Activated naive CD4-positive, alpha-beta T cell (primary cell): ENCODE results near the gene IGSF5.
"Not testable (repeated sequence)": the region's sequence is repeated elsewhere in the genome, so short reads cannot be mapped to it uniquely, and the experiment has no call there.

ENCODE experiments used
- DNase-seq, 4 experiments: peaks; one replicate each; lab custom pipeline; 2025; lab: John Stamatoyannopoulos, UW

Gene IGSF5

DNA sequence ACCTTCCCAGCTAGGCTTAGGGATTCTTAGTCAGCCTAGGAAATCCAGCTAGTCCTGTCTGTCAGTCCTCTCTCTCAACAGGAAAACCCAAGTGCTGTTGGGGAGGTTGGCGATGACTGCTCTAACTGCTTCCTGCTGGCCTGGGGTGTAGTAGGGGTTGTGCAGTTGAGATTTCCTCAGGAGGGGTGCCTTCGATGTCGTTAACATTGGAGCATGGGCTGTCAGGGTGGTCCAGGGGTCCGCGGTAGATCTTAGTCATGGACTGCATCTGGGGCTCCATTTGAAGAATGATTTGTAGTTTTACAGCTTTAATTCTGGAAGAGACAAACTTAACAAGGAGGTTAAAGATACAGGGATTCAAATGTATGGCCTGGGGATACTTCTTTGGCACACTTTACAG, 5.5 kb upstream of the IGSF5 start:
- not testable (repeated sequence) for DNase-seq

DNA sequence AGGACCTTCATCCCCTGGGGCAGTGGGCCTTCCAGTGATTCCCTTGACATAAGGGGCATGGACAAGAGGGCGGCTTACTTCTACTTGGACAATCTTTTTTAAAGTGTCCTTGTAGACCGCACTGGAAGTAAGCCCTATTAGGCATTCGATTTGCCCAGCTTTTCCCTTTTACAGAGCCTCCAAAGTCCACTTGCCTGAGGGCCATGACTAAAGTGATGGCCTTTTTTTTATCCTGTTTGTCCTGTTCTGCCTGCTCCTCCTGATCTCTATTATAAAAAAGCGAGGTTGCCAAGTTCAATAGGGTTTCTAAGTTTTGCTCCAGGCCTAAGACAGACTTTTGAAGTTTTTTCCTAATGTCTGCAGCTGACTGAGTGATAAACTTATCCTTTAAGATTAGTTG, 2.4 kb upstream of the IGSF5 start:
- DNase-seq: not testable (repeated sequence)

DNA sequence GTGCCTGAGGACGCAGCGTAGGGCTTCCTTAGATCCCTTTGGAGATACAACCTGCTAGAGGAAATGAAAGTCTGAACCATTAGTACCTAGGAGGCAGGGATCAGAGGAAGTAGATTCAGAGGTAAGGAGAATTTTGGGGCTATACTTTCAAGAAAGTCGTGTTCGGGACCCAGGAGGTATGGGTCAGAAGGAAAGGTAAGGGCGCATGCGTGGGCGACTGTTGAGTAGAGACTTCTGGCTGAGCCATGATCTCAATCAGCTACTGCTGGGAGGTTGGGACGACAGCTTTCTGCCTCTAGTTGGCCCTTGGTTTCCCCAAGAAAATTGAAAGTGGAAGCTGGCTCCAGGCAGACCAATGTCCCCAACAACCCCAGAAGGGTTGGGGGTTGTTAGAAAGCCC, 349 bp downstream of the IGSF5 start:
- DNase-seq: not testable (repeated sequence)

DNA sequence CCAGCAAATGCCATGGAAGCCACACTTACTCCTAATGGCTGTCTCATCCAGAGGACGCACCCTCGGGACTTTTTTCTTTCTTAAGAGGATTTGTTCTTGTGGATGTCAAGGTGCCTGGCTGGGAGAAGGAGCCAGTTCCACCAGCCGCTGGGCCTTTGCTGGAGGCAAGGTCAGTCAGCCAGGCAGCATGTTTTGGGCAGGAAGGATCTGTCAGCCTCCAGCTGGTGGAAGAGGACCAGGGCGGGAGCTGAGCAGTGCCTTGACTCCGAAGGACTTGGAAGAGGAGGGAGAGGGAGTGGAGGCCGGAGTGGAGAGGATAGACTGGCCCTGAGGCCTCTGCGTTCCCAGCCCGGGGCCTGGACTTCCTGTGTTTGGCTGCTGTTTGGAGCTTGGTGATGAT, 5.7 kb downstream of the IGSF5 start:
- no peak for DNase-seq

DNA sequence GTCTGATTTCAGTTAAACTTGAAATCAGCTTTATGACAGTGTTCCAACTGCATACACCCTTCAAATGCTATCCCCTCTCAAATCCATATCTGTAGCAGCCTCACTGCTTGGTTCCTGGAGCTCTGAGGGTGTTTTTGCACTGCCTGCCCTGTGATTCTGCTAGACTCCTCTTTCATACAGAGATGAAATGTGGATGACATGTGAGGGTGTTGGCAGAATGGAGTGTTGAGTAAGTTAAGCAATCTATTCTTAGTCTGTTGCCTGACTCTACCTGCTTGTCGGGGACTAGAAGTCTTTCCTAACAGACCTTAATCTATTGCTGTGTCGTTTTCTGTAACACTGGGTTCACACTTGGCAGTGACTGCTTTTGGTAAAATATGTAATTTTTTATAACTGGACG, 9.8 kb downstream of the IGSF5 start:
- DNase-seq: no peak

DNA sequence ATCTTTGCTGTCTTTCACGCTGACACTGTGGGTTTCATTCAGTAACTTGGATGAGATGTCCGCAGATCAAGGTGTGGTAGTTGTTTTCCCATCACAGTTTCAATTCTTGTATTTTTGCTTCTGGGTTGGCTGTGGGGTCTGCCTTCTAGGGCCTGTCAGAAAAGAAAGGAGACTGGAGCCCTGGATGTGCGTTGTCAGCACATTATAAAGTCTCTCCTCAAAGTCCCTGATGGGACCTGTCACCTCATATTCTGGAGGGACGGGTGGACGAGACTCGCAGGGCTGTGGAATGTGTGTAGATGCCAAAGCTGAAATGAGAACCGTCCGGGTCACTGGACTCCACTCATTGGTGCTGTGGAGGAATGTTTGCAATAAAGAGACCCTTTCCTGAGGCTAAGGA, 11.3 kb downstream of the IGSF5 start:
- no peak for DNase-seq

DNA sequence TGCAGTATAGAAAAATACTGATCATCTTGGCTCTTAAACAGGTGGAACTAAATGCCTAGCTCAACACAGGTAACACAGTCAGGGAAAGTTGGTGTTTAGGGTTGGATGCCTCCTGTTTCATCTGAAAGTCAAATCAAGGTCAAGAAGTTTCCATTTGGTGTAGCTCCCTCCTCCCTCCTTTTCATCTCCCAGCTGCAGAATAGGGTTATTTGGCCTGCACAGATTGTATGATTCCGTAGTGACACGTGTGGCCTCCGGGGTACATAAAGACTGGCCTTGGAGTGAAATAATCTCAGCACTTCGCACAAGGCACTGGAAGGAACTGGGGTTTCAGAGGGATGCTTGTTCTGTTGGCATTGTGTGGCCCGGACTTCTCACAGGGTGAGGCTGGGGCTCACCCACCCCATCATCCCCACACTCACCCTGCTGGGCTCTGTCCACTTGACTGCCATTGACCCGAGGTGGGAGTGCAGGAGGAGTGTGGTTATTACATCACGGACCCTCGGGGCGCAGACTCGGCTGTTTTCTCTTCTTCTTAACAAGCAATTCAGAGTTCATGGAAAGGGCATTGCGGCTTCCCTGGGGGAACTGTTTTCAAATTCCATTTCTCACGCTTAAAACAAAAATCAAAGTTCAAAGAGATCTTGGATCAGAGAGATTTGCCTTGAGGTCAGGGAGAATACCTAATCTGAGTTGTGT, 18.4 kb downstream of the IGSF5 start:
- DNase-seq: no peak

DNA sequence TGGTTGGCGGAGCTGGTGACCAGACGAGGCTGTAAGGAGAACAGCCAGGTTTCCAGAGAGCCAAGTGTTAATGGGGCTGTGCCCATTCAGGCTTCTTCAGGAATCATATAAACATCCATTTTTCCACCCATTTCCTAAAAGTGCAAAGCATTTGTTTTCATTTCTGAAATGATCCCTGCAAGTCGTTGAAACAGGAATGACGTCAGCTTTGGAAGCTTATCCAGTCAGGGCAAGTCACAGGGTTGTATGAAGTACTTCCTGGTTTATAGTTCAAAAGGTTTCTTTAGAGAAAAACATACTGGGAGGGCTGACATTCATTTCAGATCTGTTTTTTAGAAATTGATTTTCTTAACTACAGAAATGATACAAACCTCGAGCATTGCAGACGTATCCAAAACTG, 29.2 kb downstream of the IGSF5 start:
- no peak for DNase-seq

DNA sequence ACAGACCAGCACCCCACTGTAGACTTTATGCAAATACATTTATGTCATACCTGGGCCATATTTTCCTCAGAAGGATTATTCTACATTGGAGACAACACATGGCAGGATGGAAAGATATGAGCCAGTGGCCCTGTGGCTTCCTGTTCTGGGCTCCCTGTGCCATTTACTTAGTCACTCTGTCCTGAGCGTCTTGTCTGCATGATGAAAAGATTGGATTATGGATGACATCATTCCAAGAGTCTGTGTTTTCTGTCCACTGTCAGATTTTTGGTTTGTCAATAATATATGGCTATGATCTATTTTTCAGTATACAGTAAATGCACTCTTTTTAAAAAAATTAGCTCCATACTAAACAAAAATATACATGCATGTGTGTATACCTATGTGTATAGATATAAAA, 30.8 kb downstream of the IGSF5 start:
- DNase-seq: no peak

DNA sequence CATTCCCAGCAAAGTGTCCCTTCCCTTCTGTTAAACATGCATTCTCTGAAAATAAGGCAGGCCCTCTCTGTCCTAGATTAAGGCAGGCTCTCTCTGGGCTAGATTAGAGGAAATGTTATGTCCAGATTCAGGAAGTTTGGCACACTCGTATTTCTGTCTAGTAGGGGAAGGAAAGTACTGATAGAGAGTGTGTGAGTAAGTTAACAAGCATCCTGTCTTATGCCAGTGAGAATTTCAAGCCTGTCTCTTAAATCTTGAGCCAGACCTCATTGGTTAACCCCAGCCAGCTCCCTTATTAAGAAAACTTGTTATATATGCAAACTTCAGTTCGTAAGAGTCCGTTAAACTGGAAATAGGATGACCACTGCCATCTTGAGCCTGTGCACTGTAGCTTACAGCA, 31.6 kb downstream of the IGSF5 start:
- no peak for DNase-seq

DNA sequence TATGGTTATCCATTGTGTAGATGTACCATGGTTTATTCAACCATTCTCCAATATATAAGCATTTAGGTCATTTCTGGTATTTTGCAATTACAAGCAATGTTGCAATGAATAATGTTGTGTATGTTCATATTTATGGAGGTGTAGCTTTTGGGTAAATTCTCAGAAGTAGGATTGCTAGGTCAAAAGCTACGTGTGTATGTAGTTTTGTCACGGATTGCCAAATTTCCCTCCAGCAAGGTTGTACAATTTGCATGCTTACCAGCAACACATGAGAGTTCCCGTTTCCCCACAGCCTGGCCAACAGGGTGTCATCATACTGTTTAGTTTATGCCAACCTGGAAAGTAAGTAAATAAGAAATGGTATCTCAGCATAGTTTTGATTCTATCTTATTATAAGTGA, 36.3 kb downstream of the IGSF5 start:
- DNase-seq: no peak

DNA sequence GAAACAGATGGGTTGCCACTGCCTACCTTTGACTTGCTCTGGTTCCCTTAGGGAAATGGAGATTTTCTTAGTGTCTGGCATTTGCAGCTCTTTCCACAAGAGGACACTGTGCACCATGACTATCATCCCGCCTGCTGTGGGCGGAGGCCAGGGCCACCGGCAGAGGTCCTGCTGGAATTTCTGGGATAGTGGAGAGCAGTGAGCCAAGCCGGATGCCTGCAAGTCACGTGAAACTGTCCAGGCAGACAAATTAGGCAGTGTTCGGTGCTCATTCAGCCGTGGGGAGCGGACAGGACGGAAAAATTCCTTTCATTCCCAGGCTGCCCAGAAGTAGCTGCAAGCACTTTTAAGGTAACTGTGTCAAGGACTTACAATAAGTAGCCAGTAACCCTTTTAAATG, 43.4 kb downstream of the IGSF5 start:
- no peak for DNase-seq

DNA sequence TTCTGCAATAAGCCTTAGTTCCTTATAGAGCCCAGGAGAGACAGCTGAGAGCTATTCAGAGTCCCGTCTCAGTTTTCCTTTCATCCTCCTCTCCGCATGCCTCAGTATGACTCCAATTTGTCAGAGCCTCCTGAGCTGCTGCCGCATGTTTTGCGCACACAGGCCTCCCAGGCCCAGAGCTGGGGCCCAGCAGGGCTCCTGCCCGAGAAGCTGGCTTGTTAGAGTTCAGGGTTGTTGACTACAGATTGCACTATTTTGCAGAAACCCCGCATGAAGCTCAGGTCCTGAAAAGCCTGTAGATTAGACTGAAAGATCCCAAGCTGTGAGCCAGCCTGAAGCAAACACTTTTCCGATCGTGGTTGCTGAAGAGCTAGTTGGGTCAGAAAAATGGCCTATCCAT, 51.5 kb downstream of the IGSF5 start:
- no peak for DNase-seq

DNA sequence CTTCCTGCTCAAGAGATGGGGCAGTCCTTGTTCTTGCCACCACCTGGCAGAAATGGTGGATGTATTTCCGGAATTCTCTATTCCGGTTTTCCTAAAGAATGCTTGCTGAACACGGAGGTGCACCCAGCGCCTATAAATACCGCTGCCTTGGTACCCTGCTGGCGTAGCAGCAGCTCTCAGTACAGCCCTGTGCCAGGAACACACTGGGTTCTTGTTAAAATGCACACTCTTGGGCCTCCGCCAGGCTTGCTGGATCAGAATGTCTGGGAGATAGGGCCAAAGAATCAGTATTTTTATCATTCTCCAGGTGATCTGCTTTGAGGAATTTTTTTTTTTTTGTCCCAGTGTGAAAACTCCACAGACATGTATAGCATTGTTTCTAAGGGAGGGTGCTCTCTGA, 54.2 kb downstream of the IGSF5 start:
- no peak for DNase-seq

DNA sequence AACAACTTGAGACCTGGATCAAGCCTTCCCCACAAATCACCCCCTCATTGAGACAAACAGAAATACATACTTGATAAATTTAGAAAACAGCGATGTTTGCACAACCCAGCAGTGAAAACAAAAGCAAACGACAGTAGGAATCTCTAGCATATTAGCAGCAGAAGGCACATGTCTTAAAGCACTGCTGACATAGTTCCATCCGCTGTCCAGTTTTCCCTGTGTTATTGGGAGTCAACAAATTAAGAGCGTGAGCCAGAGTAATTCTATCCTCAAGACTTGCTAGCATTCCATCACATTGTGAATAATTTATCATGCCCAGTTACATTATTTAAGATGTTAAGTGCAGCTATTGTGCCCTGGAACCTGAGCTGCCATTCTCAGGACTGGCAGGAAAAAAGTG, 55.3 kb downstream of the IGSF5 start:
- no peak for DNase-seq

DNA sequence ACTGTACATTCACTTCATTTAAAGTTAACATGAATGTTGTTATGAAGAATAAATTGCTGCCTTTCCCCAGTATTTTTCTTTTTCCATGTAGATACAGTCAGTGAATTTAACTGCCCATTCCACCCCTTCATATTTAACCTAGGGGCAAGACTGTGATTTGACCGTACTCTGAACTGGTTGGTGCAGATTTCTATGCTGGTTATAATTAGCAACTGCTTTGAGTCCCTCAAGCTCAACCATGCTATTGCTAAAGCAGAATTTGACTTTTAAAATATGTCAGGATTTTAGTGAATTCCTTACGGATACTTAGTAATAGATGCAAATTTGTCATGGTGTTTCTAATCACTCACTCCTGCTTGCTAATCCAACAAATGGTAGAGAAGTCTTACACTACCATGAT, 57.2 kb downstream of the IGSF5 start:
- no peak for DNase-seq

DNA sequence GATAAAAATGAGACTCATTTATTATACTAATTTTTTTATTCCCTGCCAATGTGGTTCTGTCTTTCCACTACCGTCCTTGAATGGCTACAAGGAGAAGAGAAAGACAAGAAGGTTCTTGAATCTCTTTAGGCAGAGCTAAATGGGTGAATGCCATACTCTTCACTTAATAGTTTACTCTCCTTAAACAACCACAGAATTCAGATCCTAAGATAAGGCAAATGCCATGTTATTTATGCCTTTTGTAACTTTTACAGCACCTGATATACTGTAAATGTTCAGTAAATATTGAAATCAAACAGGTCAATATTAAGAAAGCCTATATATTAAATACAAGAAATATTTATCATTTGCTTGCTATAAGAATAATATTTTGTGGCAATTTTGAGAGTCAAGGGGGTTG, 58.4 kb downstream of the IGSF5 start:
- DNase-seq: no peak

DNA sequence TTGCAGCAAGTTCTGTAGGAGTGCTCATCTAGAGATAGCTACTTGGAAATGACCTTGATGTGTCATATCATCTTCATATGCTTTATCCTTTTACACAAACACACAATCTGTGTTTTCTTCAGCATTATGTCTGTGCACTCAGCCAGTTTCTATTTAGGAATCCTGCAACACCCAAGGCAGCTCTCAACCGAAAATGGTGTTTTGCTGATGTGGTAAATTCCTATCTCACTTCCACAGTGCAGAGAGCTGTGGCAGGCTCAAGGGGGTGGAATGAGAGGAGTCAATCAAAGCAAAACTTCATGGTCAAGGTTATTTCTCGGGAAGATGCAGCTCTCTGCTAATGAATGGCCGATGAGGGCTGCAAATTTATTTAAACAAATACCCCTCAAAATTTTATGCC, 59.3 kb downstream of the IGSF5 start:
- no peak for DNase-seq

DNA sequence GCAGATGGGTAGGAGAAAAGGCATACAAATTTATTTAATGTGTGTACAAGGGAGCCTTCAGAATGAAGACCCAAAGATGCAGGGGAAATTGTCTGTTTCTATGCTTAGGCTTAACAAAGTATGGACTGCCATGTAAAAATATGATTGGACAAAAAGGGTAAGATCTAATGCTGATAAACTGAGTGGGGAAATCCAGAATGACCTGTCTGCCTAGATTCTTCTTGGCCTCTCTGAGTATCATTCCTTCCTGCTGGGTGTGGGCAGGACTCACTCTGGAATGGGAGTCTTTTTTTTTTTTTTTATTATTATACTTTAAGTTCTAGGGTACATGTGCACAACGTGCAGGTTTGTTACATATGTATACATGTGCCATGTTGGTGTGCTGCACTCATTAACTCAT, 61.0 kb downstream of the IGSF5 start:
- no peak for DNase-seq

DNA sequence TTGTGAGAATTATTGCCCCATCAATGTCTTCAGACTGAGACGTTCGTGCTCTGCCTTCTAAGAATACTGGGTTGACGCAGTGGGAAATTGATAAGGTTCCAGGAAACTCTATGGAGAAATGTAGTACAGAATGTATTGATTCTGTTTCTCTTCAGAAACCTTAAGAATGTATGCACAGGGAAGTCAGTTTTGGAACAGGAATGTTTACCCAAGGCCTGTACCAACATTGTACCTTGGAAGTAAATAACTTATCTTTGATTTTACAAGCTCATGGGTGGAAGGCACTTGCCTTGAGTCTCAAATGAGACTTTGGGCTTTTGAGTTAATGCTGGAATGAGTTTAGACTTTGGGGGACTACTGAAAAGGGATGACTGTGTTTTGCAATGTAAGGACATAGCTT, 62.8 kb downstream of the IGSF5 start:
- DNase-seq: no peak

DNA sequence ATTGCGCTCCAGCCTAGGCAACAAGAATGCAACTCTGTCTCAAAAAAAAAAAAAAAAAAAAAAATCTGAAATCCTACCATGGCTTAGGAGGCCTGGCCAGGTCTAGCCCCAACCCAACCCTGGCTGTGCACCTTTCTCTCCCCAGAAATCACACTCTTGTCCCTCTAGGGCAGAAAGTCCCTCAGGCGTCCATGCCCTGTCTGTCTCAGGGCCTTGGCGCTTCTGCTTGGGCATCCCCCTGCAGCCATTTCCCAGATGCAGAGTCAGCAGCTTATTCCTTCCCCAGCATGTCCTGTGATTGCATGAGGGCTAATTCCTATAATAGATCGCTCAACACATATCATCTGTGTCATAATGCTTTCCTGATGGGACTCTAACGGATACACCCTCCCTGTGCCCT, 65.0 kb downstream of the IGSF5 start:
- no peak for DNase-seq

DNA sequence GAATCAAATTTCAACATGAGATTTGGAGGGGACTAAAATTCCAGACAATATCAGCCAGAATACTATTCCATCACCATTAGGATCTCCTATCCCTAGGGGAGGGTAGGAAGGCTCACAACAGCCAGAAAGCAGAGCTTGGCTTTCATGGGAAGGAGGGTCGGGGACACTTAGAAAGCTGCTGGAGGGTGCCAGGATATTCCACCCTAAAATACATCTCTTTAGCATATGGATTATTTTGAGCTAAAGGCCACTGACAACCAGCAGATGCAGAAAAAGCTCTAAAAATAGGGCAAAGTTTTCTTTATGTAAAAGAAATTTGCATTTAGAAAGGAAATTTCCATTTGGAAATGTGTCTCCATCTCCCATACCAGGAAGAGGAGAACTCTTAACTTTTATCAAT, 68.0 kb downstream of the IGSF5 start:
- DNase-seq: no peak

DNA sequence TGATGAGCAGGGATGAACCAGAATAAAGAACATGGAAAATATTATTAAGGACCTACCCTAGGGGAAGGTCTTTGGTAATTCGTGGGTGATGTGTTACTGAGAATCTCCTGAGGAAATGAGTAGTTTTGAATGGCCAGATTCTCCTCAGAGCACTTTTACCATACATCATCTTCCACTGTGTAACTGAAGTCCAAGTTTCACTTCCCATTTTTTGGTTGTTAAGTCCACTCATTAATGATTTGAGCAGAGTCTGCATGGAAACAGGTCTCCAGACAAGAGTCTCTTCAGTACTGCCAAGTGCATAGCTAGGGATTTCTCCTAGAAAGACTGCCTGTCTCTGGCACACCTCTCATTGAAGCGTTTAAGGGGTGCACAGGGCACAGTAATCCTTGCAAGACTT, 73.6 kb downstream of the IGSF5 start:
- DNase-seq: no peak

DNA sequence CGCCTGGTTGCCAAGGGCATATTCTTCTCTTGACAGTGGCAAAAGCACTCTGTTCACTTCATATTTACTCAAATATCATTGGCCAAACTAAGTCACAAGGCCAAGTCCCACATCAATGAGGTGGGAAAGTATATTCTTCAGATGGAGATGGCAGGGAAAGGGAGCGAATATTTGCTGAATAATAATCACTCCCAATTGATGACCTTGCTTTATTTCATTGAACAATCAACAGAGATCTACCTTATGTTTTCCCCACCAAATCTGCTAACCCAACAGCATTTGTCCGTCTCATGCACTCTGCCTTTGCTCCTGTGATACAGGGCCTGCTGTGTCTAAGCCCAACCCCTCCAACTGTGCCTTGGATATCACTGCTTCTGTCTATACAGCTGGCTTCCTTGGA, 77.1 kb downstream of the IGSF5 start:
- DNase-seq: no peak

DNA sequence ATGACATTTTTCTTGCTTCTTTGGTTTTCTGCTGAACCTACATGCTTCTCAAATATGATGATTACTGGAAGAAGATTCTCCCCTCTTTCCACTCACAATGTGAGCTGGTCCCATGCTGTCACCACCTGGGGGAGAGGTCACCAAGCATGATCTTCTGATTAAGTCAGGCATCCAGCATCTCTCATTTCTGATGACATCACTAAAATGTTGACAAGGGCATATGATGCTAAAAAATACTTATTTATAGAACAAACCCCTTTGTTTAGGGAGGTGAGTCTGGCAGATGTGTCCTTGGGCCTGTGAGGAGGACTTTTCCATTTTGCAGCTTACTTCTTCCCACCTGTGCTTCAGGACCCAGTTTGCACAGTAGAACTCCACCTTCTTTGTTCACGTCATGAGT, 80.3 kb downstream of the IGSF5 start:
- DNase-seq: no peak
